Activated CD4-positive, alpha-beta memory T cell treated with anti-CD3 and anti-CD28 coated beads, Interleukin-2, amount 10 ng/mL, durations not matched to agents 7 days and 5 days (primary cell): ENCODE data around the gene NUDT19. TPM values are rescaled to one million over a fixed set of nuclear protein-coding genes. Genes with fewer than 3 reads are reported as not detected.

Source experiments
- total RNA-seq, 2 experiments: library from RNA; stranded (reverse); gene quantifications; one replicate each; pipeline ENCODE4 v1.2.3, GENCODE V29; 2021

NUDT19 gene
- total RNA-seq, 2 experiments from 2014 or later: 15.0 to 15.1 TPM

Other genes starting within 250 kb of the NUDT19 start
- 100 to 1,000 TPM; 121 to 129 TPM for gene PDCD5, start 110.6 kb upstream of the NUDT19 start, total RNA-seq
- gene ANKRD27, start 16.6 kb upstream of the NUDT19 start, total RNA-seq: 10 to 100 TPM; 40.4 to 40.6 TPM
- under 1 TPM; 0.40 to 0.43 TPM for gene RGS9BP, start 16.0 kb upstream of the NUDT19 start, total RNA-seq
- gene TDRD12, start 27.9 kb downstream of the NUDT19 start, total RNA-seq: under 1 TPM in 1 of 2 experiments, not detected in 1; 0.45 TPM
- under 1 TPM; 0.20 to 0.30 TPM for gene SLC7A9, start 177.9 kb downstream of the NUDT19 start, total RNA-seq